Measurements from ENCODE around the gene BTBD10.
A peak's percentile ranks its signal among the peaks of the same experiment; 100 is the strongest.

Gene BTBD10

GRCh38 chr11:13462901-13463778, at the start of gene BTBD10:
Gene BTBD10 (minus strand): TSS chr11:13463222. CDS start chr11:13445124, 18,098 bp downstream.
- peak; percentile 82 for DNase-seq

- no peak for DNase-seq
Observed at GRCh38 chr11:13503393-13503792, 40.4 kb upstream of the BTBD10 start.

DNA sequence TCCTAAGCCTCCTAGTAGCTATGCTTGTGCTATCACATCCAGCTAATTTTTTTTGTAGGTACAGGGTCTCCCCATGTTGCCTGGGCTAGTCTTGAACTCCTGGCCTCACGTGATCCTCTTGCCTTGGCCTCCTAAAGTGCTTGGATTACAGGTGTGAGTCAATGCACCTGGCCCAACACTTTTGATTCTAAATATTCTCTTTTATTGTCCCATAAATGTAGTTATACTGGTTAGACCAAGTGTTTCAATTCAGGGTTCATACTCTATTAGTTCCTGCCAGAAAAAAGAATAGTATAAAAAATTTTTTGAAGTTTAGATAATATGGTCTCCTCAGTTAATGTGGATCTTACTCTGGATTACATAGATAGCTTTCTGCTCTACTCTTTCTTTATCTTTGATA, 39.5 kb upstream of the BTBD10 start:
- no peak for DNase-seq

DNA sequence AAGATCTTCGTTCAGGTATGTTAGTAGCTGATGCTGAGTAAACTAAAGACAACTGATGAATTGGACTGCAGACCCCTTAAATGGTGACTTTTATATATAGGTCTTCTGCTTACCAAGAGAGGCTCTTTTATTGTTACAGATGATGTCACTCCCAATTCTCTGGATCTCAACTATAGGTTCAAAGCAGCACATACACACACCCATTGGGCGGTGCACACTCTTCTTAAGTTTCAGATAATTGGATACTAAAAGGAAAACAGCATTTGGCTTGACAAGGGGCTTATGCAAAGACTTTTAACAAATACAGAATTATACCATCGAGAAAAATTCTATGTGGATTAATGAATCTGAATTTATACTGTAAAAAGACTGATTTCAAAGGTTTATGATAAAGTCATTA, 32.9 kb upstream of the BTBD10 start, which contains the start of gene PTH:
Gene PTH (minus strand): TSS at position 69 of the 400 bp plus-strand sequence. CDS start 3,142 bp downstream, outside the sequence.
- DNase-seq = no peak

DNA sequence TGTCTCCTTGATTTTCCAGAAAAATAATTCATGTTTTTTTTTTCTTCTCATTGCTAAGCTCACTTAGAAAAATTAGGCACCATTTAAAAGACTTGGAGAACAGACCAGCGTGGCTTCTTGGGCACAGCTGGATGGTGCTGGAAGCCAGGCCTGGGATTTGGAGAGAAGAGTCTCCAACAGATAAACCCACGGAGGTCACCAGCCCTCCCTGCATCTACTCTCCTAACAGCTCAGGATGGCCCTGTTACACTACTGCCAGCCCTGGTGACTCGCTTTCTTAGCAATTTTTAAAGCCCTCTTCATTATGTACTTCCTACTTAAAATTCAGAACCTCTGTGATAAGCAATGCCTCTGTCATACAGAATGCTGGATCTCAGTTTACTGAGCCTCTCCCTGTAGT, 31.0 kb upstream of the BTBD10 start:
- no peak for DNase-seq

DNA sequence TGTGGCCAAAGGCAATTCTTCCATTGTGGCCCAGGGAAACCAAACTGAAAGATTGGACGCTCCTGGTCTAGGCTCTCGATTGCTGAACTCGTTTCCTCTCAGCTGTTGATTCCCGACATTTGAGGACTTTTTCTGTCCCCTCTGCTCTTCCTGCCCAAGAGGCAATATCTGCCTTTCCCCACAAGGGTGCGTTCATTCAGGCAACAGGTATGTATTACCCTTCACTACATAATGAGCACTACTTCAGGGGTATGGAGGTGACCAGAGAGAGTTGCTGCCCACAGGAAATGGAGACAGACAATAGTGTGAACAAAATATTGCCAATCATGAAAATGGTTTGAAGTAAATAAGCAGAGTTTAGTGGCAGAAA, 24.6 kb upstream of the BTBD10 start:
- no peak for DNase-seq

DNA sequence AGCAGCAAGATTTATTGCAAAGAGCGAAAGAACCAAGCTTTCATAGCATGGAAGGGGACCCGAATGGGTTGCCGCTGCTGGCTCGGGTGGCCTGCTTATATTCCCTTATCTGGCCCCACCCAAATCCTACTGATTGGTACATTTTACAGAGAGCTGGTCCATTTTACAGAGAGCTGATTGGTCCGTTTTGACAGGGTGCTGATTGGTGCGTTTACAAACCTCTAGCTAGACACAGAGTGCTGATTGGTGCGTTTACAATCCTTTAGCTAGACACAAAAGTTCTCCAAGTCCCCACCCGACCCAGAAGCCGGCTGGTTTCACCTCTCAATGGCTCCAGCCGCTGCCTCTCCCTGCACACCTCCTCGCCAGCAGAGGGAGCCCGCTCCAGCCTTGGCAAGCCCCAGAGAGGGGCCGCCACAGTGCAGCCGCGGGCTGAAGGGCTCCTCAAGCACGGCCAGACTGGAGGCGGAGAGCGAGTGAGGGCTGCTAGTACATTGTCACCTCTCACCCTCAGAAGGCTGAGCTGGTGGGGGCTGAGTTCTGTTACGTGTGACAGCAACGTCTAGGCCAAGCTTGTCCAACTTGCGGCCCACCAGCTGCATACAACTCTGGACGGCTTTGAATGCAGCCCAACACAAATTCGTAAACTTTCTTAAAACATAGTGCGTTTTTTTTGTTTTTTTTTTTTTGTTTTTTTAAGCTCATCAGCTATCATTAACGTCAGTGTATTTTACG, 24.1 kb upstream of the BTBD10 start:
- DNase-seq = no peak

DNA sequence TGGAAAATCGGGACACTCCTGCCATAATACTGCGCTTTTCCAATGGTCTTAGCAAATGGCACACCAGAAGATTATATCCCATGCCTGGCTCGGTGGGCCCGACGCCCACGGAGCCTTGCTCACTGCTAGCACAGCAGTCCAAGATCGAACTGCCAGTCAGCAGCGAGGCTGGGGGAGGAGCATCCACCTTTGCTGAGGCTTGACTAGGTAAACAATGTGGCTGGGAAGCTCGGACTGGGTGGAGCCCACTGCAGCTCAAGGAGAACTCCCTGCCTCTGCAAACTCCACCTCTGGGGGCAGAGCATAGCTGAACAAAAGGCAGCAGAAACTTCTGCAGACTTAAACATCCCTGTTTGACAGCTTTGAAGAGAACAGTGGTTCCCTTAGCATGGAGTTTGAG, 17.2 kb upstream of the BTBD10 start:
- DNase-seq = no peak

DNA sequence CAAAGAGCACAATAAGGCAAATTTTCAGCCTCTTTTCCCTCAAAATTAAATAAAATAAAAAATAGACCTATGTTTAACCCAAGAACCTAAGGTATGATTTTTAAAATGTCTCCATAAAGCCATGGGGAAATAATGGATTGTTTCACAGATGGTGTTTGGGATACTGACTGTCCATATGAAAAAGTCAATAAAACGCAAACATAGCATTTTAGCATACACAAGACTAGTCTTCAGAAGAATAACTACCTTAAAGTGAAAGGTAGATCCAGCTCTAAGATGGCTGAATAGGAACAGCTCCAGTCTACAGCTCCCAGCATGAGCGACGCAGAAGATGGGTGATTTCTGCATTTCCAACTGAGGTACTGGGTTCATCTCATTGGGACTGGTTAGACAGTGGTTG, 16.7 kb upstream of the BTBD10 start:
- DNase-seq = no peak

GRCh38 chr11:13475091-13475490, 12.1 kb upstream of the BTBD10 start:
- DNase-seq = no peak

GRCh38 chr11:13473013-13473722, 10.1 kb upstream of the BTBD10 start:
- DNase-seq = no peak

- no peak for DNase-seq
Observed at GRCh38 chr11:13468750-13469149, 5.7 kb upstream of the BTBD10 start.

DNA sequence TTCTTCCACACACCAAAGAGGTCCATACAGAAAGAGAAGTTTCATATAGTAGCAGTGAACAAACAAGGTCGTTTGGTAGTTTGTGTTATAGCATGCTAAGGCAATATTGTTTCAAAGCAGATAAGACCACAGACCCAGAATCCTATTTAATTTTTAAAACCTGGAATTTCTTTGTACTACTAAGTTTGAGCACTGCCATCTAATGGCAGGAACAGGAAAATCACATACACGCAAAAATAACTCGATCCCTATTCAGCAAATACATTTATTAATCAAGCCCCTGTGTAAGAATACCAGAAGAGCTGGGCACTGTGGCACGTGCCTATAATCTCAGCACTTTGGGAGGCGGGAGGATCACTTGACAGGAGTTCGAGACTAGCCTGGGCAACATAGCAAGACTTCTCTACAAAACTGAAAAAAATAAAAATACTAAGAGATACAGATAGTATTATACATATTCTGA, 2.9 kb upstream of the BTBD10 start:
- DNase-seq = no peak

GRCh38 chr11:13463779-13464290, 813 bp upstream of the BTBD10 start:
- no peak for DNase-seq

- DNase-seq = peak; percentile 12
Observed at GRCh38 chr11:13462311-13462900, 616 bp downstream of the BTBD10 start.

- no peak for DNase-seq
Observed at GRCh38 chr11:13461291-13461690, 1.7 kb downstream of the BTBD10 start.

- DNase-seq = no peak
Observed at GRCh38 chr11:13450832-13451397, 12.1 kb downstream of the BTBD10 start.

DNA sequence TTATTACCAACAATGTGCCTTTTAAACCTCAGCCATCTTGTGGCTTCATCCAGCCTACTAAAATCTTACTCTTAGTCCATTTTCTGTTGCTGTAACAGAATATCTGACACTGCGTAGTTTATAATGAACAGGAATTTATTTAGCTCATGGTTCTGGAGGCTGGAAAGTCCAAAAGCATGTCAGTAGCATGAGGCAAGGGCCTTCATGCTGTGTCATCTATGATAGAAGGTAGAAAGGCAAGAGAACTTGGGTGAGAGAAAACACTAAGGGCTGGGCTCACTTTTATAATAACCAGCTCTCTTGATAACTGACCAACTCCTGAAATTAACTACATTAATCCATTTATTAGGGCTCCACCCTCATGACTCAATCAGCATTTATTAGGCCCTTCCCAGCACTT, 13.5 kb downstream of the BTBD10 start:
- no peak for DNase-seq

DNA sequence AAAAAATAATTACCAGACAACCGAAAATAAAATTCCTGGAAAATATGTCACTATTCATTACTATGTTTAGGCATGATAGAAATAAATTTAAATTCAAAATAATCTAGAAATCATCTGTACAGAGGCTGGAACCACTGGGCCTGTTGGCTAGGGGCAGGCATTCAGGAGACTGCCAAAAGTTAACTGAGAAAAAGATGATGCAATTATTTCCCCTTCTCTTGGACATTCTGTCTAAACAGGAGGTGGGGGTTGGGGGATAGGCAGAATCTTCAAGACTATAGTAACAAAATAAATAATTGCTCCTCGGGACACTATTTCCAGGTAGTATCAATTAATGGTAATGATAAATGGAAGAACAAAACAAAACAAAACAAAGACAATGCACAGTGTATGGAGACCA, 14.1 kb downstream of the BTBD10 start:
- no peak for DNase-seq

DNA sequence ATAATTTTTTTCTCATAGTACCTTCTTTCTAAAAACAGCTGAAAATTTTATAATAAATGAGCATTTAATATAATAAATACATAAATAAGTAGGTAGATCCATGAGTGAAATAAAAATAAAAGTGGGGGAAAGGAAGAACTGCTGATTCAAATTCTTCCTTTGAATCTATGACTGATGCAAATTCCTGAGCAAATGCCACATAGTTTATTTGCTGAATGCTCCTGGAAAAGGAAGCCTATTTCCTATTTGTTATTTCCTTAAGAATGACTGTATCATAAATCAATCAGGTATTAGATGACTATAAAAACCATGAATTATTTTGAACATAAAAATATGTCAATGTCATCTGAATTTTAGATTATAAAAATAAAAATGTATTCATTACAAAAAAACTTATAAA, 16.6 kb downstream of the BTBD10 start:
- no peak for DNase-seq

GRCh38 chr11:13445588-13445987, 17.4 kb downstream of the BTBD10 start:
- no peak for DNase-seq

DNA sequence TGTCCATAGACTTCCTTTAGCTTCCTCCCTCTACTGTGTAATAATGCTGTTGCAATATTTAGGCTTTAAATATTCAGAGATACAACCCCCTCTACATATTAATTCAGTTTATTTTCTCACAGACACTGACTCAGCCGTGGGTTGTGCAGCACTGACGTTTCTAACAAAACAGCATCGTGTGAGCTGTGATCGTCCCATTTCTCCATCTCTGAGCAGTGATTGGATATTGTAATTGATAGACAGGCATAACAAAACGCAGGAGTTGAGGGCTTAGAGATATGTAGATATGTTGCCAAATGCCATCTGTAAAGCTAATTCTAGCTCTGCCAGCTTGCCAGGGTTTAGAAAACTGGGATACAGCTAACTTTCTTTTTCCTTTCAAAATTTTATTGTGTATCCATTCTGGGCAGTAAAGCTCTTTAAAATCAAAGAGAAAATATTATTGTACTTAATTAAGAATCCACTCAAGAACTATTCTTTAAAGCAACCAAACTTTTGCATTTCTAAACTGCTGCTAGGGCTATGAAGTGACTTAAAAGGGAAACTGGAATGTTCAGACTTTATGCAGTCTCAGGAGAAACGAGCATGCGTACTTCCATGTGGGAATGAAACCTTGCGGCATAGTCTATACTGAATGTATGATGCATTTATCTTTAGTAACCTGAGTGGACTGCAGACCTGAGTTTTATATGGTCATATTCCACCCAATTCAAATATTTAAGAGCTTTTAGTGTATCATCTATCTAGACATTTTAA, 22.7 kb downstream of the BTBD10 start:
- DNase-seq = no peak
